Stimulated activated naive CD4-positive, alpha-beta T cell treated with Interleukin-2 at 50 U/mL for 16 hours (primary cell): ENCODE results near the gene ARHGAP31.

Experiments used
- DNase-seq: peaks from one replicate; lab custom pipeline; 2025; lab: John Stamatoyannopoulos, UW

ARHGAP31 gene

DNA sequence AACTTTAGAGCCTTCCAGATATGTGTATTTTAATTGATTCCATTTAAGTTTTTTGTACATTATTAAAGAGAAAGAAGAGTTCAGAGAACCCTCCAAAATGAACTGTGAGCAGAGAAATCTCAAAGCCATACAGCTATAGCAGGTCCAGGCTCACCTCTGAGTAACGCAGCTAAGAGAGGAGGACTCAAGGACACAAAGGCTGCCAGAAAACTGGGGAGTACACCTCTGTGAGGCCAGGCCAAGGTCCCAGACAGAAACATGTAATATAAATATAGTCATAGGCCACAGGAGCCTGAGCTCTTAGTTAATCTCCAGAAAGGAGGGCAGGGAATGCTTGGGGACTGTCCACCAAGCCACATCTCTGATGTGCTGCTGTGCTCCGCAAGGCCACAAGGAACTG, 102.7 kb downstream of the ARHGAP31 start:
- DNase-seq, result no peak

DNA sequence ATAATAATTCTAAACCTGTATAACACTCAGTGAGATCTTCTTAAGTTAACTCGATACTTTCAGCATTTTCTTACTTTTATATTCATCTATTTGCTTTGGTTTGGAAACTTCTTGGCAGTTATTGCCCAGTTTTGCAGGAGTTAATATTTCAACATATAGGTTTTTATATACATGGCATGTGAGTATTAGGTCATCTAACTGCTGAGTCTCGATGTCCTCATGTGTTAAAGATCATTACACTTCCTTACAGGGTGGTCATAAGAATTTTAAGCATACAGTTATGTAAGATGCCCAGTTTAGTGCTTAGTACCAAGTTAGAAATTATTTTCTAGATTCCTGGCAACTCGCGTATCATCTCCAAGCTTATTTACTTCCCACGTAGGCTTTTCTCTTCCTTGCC, 106.3 kb downstream of the ARHGAP31 start:
- no peak for DNase-seq

DNA sequence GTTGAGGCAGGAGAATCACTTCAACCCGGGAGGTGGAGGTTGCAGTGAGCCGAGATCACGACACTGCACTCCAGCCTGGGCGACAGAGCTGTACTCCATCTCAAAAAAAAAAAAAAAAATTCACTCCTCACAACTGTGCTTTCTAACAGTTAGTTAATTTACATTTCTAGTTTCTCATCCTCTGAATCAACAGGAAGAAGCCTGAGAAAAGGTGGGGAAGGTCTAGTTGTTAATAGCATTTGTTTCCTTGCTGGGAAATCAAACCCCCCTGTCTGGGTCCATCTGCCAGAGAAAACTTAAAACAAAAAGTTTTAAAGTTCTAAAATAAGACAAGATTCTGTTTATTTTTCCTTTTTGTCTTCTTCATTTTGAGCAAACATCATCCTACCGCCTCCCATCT, 106.9 kb downstream of the ARHGAP31 start:
- no peak for DNase-seq

DNA sequence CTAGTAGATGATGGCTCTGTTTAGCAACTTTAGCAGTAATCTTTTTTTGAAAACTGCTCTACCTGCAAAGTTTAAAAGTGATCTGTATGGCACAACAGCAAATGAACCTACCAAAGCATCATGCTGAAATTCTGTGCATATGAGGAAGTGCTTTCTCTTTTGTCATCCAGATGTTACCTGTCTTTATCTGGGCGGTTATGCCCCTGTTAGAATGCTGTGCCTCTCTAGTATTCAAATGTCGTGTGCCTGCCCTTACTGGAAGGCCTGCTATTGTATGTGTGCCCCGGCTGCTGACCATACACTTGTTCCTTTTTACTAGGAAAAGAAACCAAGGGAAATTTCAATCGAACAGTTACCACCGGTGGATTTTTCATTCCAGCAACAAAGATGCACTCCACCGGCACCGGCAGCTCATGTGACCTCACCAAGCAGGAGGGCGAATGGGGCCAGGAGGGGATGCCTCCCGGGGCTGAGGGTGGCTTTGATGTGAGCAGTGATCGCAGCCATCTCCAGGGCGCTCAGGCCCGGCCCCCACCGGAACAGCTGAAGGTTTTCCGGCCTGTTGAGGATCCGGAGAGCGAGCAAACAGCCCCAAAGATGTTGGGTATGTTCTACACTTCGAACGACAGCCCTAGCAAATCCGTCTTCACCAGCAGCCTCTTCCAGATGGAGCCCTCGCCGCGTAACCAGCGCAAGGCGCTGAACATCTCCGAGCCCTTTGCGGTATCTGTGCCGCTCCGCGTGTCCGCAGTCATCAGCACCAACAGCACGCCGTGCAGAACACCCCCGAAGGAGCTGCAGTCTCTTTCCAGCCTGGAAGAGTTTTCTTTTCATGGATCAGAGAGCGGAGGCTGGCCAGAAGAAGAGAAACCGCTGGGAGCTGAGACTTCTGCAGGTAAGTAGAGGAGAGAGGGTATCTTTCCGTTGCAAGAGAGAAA, 107.6 kb downstream of the ARHGAP31 start:
- DNase-seq, result no peak

DNA sequence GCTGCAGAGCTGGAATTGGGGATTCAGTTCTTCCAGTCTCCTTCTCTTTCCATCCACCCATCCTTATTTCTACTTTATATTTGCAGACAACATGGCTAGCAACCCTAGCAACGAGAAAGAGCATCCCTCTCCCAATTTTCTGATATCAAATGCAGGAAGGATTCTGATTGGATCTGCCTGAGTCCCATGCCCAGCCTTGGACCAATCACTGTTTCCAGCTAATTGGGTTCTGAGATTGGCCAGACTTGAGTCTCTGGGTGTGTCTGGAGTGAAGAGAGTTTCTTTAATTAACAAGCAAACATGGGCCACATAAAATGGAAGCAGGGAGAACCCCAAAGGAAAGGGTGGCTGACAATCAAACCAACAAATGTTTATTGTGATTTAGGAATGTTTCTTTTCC, 108.6 kb downstream of the ARHGAP31 start:
- no peak for DNase-seq

DNA sequence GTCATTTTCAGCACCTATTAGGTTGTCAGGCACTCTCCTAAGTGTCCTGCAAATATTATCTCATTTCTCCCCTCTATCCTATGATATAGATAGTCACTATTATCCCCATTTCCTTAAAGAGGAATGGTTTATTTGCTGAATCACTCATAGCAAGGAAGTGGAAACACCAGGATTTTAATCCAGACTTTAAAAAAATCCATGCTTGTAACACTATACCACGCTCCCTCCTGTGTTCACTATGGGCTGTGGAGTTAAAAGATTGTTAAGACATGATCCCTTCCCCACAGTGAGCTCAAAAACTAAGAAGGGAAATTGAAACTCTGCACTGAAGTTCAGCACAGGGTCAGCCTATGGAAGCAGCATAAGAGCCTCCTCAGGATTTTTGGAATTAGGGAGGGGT, 109.0 kb downstream of the ARHGAP31 start:
- DNase-seq, result no peak

DNA sequence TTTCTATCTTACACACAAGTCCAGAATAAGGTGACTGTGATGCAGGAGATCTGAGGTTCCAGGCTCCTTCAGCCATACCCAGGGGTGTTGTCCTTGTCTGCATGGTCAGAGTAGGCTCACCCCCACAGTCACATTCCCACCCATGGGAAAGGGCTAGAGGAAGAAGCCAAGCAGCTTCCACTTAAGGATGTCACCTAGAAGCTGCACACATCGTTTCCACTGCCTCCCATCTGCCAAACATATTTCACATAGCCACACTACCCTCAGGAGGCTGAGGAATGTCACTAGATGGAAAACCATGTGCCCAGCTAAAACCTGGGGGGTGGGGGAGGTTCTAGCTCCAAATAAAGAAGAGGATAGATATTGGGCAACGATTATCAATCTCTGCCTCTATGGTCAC, 111.1 kb downstream of the ARHGAP31 start:
- DNase-seq, result no peak

DNA sequence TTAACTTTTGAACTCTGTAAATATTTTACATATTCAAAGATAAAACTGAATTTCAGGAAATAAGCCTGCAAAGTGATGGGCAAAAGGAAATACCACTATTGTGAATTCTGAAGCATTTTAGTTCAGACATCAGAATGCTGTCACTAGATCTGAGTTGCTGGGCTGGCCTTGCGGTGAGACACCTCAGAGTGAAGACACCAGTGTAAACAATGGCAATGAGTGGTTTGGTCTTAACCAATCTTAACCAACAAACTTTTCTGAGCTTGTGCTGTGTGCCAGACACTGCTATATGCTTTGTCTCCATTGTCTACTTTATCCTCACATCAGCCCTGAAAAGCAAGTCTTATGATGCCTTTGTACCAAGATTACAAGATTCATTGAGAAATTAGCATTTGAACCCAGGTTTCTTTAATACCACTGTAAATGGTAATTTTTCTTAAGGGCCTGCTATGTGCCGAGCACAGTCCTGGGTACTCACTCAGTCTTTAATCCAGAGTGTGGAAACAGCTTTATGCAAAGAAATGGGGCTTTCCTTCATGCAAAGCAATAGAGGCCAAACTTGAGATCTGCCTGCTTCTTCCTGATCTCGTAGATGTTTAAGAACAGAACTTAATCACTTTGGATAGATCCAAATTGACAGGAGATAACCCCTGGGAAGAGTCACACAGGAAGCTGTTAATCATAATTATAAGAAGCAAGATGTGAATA, 114.2 kb downstream of the ARHGAP31 start:
- DNase-seq, result no peak

DNA sequence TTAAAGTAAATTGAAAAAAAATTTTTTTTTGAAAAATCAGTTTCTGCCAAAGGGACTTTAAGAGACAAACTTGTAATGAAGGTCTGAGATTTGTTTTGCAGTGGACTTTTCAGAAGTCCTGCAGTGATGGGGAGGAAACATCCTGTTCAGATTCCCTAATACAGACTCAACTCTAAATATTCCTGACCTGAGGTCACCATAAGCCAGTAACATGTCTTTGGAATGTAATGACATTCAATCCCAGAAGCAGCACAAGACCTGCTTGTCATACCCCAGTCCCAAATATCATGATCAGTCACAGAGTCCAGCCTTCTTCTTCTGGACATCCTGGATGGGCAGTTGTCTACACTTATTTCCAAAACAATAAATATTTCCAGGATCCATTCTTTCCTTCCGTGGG, 115.7 kb downstream of the ARHGAP31 start:
- no peak for DNase-seq

DNA sequence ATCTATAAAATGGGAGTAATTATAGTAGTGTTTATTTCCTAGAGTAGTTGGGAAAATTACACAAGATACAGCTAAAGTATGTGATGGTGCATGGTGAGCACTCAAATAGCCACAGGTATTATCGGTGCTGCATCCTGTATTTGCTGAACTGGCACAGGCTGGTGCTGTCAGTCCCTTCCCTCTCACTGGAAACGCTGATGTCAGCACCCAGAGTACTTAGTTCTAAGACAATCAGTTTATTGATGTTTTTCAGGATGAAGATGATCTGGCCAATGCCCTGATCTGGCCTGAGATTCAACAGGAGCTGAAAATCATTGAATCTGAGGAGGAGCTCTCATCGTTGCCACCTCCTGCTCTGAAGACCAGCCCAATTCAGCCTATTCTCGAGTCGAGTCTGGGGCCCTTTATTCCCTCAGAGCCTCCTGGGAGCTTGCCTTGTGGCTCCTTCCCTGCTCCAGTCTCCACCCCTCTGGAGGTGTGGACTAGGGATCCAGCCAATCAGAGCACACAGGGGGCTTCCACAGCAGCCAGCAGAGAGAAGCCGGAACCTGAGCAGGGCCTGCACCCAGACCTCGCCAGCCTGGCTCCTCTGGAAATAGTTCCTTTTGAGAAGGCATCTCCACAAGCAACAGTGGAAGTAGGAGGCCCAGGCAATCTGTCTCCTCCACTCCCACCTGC, 119.6 kb downstream of the ARHGAP31 start:
- no peak for DNase-seq

DNA sequence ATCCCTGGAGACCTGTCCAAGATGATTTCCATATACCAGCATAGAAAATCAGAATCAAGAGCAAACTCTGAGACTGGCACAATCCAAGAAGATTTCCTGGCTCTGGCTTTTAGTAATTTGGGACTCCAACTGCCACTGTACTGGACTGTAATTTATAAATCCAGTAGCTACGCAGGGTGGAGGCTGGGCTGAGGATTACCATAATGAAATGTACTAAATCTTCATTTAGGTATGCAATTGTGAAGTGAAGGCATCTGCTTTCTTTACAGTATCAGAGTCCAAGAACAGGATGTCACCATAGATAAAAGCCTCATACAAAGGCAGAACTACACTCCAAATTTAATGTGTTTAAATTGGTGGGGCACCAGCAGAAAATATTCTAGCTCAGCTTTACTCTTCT, 122.7 kb downstream of the ARHGAP31 start:
- DNase-seq, result no peak

DNA sequence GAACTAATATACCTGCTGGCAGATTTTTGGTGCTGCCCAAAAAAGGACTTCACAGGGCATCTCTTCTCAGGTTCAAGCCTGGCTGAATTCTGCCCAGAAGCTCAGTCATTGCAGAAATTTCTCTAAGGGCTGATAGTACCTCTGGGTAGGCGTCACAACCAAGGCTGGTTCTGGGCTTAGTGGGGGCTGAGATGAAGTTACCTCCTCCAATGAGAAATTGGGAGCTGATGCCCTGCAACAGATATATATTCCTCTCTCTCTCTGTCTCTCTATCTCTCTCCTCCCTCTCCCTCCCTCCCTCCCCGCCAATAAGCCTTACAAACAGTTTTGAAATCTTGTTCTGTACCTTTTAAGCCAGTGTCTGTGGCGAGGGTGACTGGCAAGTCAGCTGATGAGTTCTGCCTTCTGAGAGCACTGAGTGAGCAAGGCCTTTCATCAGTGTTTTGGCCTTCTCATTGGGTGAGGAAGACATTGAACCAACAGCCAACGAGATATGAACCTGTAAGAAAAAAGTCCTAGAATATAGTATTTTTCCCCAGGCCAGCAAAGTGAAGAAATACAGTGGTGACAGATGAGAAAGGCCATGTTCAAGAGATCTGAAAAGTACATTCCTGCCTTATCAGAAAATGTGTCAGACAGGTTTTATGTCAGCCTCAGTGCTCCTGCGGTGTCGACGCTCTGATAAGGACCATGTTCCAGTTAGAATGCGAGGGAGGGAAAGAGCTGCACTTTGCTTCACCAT, 123.8 kb downstream of the ARHGAP31 start:
- DNase-seq, result no peak

DNA sequence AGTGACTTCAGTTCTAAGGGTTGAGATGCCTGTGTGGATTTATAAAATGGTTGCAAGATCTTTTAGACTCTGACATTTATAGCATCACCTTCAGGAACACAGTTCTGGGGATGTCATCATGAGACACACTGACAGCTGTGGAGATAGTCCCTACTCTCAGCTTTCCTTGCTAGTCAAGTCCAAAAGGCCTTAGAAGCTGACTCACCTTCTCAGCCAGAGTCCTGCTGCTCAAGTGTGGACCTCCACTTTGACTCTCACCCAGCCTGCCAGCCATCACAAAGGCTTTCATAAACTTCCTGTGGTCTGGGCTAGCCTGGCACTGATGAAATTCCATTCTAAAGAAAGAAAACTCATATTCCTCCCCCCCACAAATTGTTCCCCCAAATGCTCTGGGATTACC, 124.5 kb downstream of the ARHGAP31 start:
- DNase-seq, result no peak

DNA sequence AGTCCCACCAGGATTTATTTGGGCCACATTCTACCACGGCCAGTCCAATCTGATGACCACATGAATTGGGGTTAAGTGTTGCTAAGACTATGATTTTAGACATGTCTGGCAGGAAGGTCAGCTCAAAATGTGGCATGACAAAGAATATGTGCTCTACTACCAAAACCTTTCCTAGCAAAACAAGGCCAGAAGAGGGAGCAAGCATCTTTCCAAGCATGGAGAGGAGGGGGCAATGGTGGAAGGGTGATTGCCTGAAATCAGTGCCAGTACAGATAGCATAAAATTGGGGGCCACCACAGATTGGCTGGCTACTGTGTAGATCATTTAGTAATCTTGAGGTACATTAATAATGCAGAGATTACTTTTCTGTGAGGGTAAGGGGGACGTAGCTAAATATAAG, 126.0 kb downstream of the ARHGAP31 start:
- DNase-seq, result no peak

DNA sequence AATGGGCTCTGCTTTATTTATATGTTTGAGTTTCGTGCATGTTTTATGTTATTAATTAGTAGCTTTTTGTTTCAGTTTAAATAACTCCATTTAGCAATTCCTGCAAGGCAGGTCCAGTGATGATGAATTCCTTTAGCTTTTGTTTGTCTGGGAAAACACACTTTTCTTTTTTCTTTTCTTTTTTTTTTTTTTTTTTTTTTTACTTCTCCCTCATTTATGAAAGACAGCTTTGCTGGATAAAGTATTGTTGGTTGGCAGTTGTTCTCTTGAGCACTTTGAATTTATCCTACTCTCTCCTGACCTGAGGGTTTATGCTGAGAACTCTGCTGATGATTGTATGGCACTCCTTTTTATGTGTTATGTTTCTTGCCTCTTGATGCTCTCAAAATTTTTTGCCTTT, 133.5 kb downstream of the ARHGAP31 start:
- DNase-seq, result no peak

DNA sequence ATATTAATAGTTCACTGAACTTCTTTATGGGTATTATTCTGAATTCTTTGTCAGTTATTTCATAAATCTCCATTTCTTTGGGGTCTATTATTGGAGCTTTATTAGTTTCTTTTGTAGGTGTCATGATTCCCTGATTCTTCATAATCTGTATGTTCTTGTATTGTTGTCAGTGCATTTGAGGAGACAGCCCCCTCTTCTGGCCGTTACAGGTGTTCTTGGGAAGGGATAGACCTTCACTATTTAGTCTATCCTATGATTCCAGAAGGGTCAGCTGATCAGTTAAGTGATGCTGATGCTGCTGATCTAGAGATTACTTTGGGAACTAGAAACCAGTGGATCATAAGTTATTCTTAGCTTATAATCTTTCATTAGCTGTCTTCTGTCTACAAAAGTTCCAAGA, 134.4 kb downstream of the ARHGAP31 start:
- no peak for DNase-seq

DNA sequence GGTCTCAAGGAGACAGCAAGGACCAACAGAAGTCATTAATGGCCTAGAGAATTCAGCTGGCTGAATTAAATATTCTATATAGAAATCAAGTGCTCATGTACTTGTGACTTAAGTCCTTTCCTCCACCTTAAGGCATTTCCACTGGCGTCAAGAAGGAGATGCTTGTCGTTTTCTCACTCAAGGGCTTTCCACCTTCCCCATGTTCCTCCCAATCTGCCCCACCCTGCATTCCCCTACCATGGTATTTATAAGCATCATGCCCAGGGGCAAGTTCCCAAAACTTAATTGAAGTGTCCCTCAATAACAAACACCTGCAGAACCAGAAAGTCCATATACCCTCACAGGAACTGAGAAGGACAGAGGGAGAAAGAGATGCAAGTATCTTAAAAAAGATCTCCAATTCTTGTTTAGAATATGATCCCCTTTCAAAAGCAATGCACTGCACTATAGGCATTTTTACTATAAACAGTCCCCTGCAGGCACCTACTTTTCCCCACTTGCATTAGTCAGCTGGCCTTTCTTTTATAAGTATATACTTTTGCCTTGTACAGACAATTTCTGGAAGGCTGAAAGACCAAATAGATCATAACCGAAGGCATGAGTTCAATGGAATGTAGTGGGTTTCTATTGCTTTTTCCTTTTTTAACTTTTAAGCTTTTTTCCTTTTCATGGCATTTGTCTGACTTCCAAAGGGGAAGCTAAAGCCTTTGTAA, 139.6 kb downstream of the ARHGAP31 start:
- DNase-seq, result no peak

DNA sequence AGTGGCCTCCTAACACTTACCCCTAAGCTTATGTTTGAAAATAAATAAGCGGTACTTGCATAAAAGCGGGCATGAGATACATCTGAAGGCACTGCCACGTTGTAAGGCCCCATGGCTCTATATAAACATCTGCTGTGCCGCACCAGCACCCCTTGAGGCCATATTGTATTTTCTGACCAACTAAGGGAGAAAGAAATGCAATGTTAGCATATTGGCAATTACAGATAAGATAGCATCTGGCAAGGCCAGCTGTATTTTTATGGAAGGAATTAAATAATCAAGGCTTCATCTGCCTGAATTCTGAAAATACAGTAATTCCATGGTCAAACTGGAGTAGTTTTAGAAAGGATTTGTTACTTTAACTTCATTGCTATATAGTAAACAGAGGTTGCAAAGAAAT, 140.5 kb downstream of the ARHGAP31 start:
- no peak for DNase-seq

DNA sequence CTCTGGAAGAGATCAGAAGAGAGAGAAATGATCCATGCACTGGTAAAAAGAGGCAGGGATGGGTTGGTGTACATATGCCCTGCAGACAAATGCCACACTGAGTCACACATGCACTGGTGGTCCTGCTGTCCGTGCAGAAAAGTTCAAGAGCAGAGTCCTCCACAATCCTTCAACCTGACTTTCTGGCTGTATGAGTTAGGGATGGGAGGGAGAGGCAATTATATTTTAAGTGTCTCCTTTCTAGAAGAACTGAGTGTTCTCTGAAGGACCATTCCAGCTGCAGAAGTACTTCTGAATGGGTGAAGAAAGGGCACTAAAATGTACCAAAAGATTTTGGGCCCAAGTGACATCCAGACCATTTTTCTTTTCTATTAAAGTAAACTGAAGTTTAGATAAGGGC, 142.8 kb downstream of the ARHGAP31 start:
- DNase-seq, result no peak

DNA sequence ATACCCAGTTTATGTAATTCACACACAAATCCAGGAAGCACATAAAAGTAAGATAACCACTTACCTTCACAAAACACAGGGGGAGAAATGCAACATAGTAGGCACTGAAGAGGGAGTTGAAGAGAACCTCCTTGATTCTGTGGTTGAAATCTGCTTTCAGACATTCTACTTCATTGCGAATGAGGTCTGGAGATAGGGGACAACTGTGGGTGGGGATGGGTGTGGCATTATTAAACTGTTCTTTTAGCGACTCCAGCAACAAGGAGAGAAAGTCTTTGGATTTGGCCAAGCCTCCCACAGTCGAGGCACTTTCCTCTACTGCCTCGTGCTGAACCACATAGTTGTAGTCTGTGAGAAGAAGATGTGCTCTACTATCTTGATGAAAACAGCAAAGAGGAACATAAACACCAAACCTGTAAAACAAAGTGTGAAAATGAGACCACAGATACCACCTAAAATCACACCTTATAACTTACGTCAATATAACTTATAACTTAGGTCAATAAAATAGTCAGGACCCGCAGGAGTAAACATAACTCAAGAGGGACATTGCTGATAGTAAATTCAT, 143.6 kb downstream of the ARHGAP31 start:
- no peak for DNase-seq

DNA sequence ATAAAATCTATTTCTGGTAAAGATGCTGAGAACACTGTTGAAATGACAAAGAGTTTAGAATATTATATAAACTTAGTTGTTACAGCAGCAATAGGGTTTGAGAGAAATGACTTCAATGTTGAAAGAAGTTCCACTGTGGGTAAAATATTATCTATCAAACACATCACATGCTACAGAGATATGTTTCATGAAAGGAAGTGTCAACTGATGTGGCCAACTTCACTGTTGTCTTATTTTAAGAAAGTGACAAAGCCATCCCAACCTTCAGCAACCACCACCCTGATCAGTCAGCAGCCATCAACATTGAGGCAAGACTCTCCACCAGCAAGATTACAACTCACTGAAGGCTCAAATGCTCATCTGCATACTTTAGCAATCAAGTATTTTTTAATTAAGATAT, 149.0 kb downstream of the ARHGAP31 start:
- DNase-seq, result no peak
